HG03558 (cell line): ENCODE results near the gene LOXHD1.

Source experiments
- ATAC-seq: cut with Tn5 transposase; IDR thresholded peaks from one replicate; pipeline ENCODE4 v1.9.1; 2021; ENCODE audit warnings: moderate number of reproducible peaks; ENCODE audit not compliant: unreplicated experiment; ENCODE audit errors: extremely low read depth

LOXHD1 gene

GRCh38 chr18:46497129-46497528 lies 159.9 kb downstream of the LOXHD1 start:
- no peak for ATAC-seq

- no peak for ATAC-seq
These were observed 168.4 kb downstream of the LOXHD1 start for GRCh38 chr18:46488471-46489213.

GRCh38 chr18:46485675-46486194 lies 171.3 kb downstream of the LOXHD1 start:
- ATAC-seq, result no peak

GRCh38 chr18:46484971-46485370 lies 172.0 kb downstream of the LOXHD1 start:
- no peak for ATAC-seq

GRCh38 chr18:46482831-46483230 lies 174.2 kb downstream of the LOXHD1 start:
- ATAC-seq, result no peak

GRCh38 chr18:46481847-46482245 lies 175.2 kb downstream of the LOXHD1 start:
- ATAC-seq, result no peak

- no peak for ATAC-seq
These were observed 175.8 kb downstream of the LOXHD1 start for GRCh38 chr18:46481048-46481846.

- ATAC-seq, result no peak
These were observed 176.8 kb downstream of the LOXHD1 start for GRCh38 chr18:46480226-46480625.

GRCh38 chr18:46478796-46479195 lies 178.2 kb downstream of the LOXHD1 start:
- ATAC-seq, result no peak

GRCh38 chr18:46477425-46478011 lies 179.5 kb downstream of the LOXHD1 start:
- ATAC-seq, result no peak

GRCh38 chr18:46475390-46475752 lies 181.6 kb downstream of the LOXHD1 start:
- ATAC-seq, result no peak

GRCh38 chr18:46474487-46475389 lies 182.3 kb downstream of the LOXHD1 start:
- no peak for ATAC-seq

GRCh38 chr18:46471809-46472498 lies 185.1 kb downstream of the LOXHD1 start:
- no peak for ATAC-seq

- no peak for ATAC-seq
These were observed 186.3 kb downstream of the LOXHD1 start for GRCh38 chr18:46470714-46471113.

- ATAC-seq, result no peak
These were observed 187.7 kb downstream of the LOXHD1 start for GRCh38 chr18:46469186-46469915.

- no peak for ATAC-seq
These were observed 188.4 kb downstream of the LOXHD1 start for GRCh38 chr18:46468426-46469180.

- no peak for ATAC-seq
These were observed 190.5 kb downstream of the LOXHD1 start for GRCh38 chr18:46466234-46467160.
